Hindlimb muscle (tissue), 1 donor: ENCODE measurements around the gene SUN2. TPM values are rescaled to one million over a fixed set of nuclear protein-coding genes. Genes with fewer than 3 reads are reported as not detected.

Source experiments
- DNase-seq: peaks from one replicate; pipeline ENCODE4 v3.0.0-alpha.2; 2013
- polyA plus RNA-seq: library from polyadenylated mRNA; unstranded; fragments of 120-200 nt; gene quantifications from one replicate; pipeline ENCODE4 v1.2.1, GENCODE V29; 2013; ENCODE audit not compliant: insufficient read length

SUN2 gene
- polyA plus RNA-seq, 1 donor = 59.3 TPM

DNA sequence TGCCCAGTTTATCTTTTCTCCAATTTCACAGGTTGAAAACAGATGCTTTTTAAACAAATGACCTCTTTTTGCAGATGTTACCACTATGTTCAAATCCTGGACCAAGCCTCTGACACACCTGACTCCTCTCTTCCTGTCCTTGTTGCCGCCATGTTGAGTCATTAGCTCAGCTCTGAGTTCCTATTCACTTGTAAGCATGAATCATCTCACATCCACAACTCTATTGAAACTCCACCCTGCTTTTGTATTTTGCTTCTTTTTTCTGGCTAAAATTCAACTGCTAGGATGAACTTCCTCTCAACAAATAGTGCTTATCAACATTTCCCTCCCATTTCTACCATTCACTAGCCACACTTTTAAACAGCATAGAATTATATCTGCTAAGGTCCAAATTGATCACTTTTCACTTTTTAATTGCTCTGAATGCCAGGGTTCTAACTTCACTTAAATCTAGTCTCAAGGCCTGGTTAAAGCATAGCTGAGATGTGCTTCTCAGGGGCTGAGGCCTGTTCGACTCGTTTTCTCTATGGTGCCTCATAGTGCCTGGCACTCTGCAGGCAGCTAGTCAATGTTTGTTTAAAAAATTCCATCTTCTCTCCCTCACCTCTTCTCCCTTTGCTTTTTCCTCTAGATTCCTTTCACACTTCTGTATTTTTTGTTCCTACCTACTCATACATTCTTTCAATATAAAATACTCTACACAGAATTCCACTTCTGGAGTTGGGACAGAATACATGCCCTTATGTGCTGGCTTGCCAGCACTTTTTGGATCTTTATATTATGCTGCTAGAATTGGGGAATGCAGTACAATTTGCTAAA, 59.0 kb downstream of the SUN2 start:
- DNase-seq = no peak

DNA sequence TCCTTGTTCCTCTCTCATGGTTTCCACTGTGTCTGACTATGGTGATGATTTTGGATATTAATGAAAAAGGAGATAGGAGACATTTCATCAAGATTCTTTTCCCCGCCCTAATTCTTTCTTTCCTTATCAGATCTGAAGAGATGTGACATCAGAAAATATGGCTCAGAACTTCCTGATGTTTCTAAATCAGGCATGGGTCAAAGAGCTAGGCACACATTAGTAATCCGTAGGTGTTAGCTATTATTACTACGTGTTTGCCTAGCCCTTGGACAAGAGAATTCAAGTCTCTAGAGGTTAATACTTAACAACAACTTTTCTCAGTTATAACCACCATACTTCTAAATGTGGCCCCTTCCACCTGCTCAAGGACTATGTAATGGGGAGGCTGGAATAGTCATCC, 60.9 kb downstream of the SUN2 start:
- DNase-seq = no peak

DNA sequence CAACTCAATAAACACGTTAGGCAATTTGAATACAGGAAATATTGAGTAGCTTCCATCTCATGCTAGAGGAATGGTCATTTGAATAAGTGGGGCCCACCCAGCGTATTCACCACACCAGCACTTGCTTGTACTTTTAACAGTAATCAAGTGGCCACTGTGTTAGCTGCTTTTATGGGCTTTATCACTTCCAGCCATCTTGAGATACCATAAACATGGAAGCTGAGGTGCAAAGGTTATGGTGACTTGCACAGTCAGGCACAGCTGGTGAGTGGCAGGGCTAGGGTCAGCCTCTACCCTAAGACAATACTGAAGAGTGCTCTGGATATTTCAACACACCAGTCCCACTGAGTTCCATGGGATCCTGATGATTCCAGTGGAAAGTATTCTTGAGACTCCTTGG, 61.7 kb downstream of the SUN2 start:
- DNase-seq = no peak

DNA sequence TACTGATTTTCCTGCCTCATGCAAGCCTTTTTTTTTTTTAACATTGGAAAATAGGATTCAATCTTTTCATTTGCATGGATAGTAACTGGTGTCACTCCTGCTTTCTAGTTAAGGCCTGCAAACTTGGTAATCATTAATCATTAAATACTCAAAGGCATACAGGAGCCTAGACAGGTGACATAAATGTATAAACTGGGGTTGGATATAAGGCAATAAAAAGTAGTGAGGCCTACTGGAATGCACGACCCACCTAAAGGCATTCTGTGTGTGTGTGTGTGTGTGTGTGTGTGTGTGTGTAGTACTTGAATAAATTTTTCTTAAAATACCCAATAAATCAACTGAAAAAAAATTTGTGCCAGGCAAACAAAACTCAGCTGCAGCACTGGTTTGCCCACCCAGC, 66.1 kb downstream of the SUN2 start:
- DNase-seq = no peak

DNA sequence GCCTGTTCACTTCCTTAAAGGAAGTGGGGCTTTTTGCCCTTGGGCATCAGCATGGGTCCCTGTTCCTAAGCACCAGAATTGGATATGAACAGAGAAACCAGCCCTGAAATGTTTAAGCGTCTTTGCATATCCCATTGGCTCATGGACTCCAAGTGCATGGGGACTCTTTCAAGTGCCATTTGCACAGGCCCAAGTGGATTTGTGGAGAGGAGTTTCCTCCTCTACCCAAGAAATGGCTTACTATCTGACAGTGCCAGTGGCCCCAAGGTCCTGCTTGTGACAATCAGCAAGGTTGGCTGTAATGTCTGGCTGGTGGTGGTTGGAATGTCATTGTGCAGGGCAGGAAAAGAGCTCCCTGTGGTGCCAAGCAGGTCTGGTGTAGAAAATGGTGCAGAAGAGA, 70.0 kb downstream of the SUN2 start:
- no peak for DNase-seq

DNA sequence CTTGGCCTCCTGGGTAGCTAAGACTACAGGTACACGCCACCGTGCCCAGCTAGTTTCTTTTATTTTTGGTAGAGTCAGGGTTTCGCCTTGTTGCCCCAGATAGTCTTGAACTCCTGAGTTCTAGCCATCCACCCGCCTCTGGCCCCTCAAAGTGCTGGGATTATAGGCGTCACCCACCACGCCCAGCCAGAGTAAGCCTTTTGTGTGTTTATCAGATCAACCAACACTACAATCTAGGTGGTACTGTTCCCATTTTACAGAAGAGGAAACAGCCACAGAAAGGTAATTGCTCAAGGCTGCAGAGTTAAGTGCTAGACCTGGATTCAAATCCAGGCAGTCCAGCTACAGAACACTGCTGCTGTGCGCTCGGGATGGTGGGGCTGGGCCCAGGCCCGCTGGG, 70.9 kb downstream of the SUN2 start:
- DNase-seq = no peak

Other genes with a start within 250 kb of the SUN2 start
- 329 TPM for gene DDX17, start 249.7 kb downstream of the SUN2 start, polyA plus RNA-seq
- gene DMC1, start 185.8 kb downstream of the SUN2 start, polyA plus RNA-seq = 8.0 TPM
- 0.77 TPM for gene FAM227A, start 99.6 kb downstream of the SUN2 start, polyA plus RNA-seq
- gene CBY1, start 99.4 kb downstream of the SUN2 start, polyA plus RNA-seq = 34.4 TPM
- 89.3 TPM for gene TOMM22, start 74.0 kb downstream of the SUN2 start, polyA plus RNA-seq
- 37.2 TPM for gene JOSD1, start 55.1 kb downstream of the SUN2 start, polyA plus RNA-seq
- 35.8 TPM for gene GTPBP1, start 50.1 kb downstream of the SUN2 start, polyA plus RNA-seq
- gene DNAL4, start 38.1 kb upstream of the SUN2 start, polyA plus RNA-seq = 12.2 TPM
- gene NPTXR, start 88.0 kb upstream of the SUN2 start, polyA plus RNA-seq = 4.1 TPM
- 29.0 TPM for gene CBX6, start 116.2 kb upstream of the SUN2 start, polyA plus RNA-seq
- 0.94 TPM for gene APOBEC3A, start 201.6 kb upstream of the SUN2 start, polyA plus RNA-seq
- gene APOBEC3B, start 226.3 kb upstream of the SUN2 start, polyA plus RNA-seq = 3.1 TPM